Measurements from ENCODE around the gene CFD. TPM values are rescaled to one million over a fixed set of nuclear protein-coding genes. Genes with fewer than 3 reads are reported as not detected.
"Not testable (repeated sequence)": the region's sequence is repeated elsewhere in the genome, so short reads cannot be mapped to it uniquely, and the experiment has no call there.

Gene CFD
- polyA plus RNA-seq, 1 donor from 2014 or later, result 5.3 TPM

GRCh38 chr19:840519-841206 lies 18.8 kb upstream of the CFD start, which contains the start of gene PRTN3:
TSS of gene PRTN3 (plus strand) at chr19:840999. CDS start at chr19:841009, 10 bp downstream.
- Histone ChIP-seq H3K4me3 (ENCODE audit: low read length) (no peak within 1 kb of the TSS), H4K20me1 (ENCODE audit: insufficient read depth) (no peaks in the 10 kb centered on the region), H3K27ac (ENCODE audit: low read length) (no peak within 1 kb of the TSS), H3F3A (ENCODE audit: insufficient read depth, low read length, poor library complexity, severe bottlenecking) (no peaks in the 10 kb centered on the region), H3K9me2 (ENCODE audit: insufficient read depth, low read length) (no peaks in the 10 kb centered on the region), H3K79me2 (replicated peaks; ENCODE audit: insufficient read depth, low read length) (no peaks in the 10 kb centered on the region), H3K9ac (ENCODE audit: low read length) (no peak within 1 kb of the TSS), H3K36me3 (ENCODE audit: insufficient read depth, low read length) (no peaks in the 10 kb centered on the region), H3K27me3 (ENCODE audit: insufficient read depth, low read depth, low read length) (peaks cover 15% of the 10 kb centered on the region), H3K4me2 (ENCODE audit: low read length) (no peak within 1 kb of the TSS), H3K9me3 (ENCODE audit: low read length) (no peaks in the 10 kb centered on the region), H2AFZ (ENCODE audit: low read depth, low read length) (no peak within 1 kb of the TSS)
- TF ChIP-seq POLR2AphosphoS5 (IDR thresholded peaks at IDR 0.05) (no peak), RAD21 (conservative IDR thresholded peaks at IDR 0.05) (no peak), TAF1 (IDR thresholded peaks at IDR 0.05; ENCODE audit: low read depth) (no peak), EZH2 (IDR thresholded peaks at IDR 0.05; ENCODE audit: borderline replicate concordance, insufficient read depth, low read length, poor library complexity, severe bottlenecking) (no peak), MXI1 (conservative IDR thresholded peaks at IDR 0.05; ENCODE audit: poor library complexity, severe bottlenecking) (no peak), SMC3 (conservative IDR thresholded peaks at IDR 0.05; ENCODE audit: poor library complexity) (no peak), REST (IDR thresholded peaks at IDR 0.05; ENCODE audit: borderline replicate concordance) (no peak), CTCF (IDR thresholded peaks at IDR 0.05; ENCODE audit: poor library complexity, severe bottlenecking) (no peak), EP300 (conservative IDR thresholded peaks at IDR 0.05; ENCODE audit: poor library complexity, severe bottlenecking) (no peak)

- not testable (repeated sequence) for H3F3A ChIP-seq (ENCODE audit: insufficient read depth, low read length, poor library complexity, severe bottlenecking); H2AFZ ChIP-seq (ENCODE audit: low read depth, low read length); H4K20me1 ChIP-seq (ENCODE audit: insufficient read depth); H3K9me2 ChIP-seq (ENCODE audit: insufficient read depth, low read length); H3K4me2 ChIP-seq (ENCODE audit: low read length); H3K4me3 ChIP-seq (ENCODE audit: low read length); H3K9ac ChIP-seq (ENCODE audit: low read length); H3K79me2 ChIP-seq (replicated peaks; ENCODE audit: insufficient read depth, low read length); H3K36me3 ChIP-seq (ENCODE audit: insufficient read depth, low read length); H3K27ac ChIP-seq (ENCODE audit: low read length); H3K9me3 ChIP-seq (ENCODE audit: low read length)
- H3K27me3 ChIP-seq (ENCODE audit: insufficient read depth, low read depth, low read length), result peaks cover 15% of the 10 kb centered on the region
Measured at GRCh38 chr19:842802-843179, 16.7 kb upstream of the CFD start.
